Pancreas (tissue), 10 donors: ENCODE data around the gene STKLD1. TPM values are rescaled to one million over a fixed set of nuclear protein-coding genes. Genes with fewer than 3 reads are reported as not detected.
"Not testable (repeated sequence)": the region's sequence is repeated elsewhere in the genome, so short reads cannot be mapped to it uniquely, and the experiment has no call there.

ENCODE experiments used
- ATAC-seq, 4 donors: fragments of 200-7000 bp; cut with Tn5 transposase; one replicate each; pipeline versions ENCODE4 v1.8.0 to v1.9.1; 2020; ENCODE audit warnings: mild to moderate bottlenecking in 4 of 4, moderate library complexity in 4 of 4
- DNase-seq, 6 donors: peaks; one replicate each; pipeline ENCODE4 v3.0.0-alpha.2; 2020
- FAIRE-seq: peaks from 2 replicates; lab custom pipeline; 2012; peaks lifted over from hg19 to GRCh38; lab: Jason Lieb, UNC
- H3K27ac ChIP-seq, 4 donors: fragments of 200-600 bp; sonication (generic); 1 replicate in 3 of 4; 2 replicates in 1 of 4; pipeline versions ENCODE4 v1.5.0 to v1.8.0; 2020
- H3K27me3 ChIP-seq, 4 donors: fragments of 200-600 bp; one replicate each; pipeline ENCODE4 v1.8.0; 2021
- H3K36me3 ChIP-seq, 3 donors: fragments of 200-600 bp; sonication (generic) in 1 of 3; one replicate each; pipeline versions ENCODE4 v1.5.0 to v1.8.0; 2020 to 2021
- H3K4me1 ChIP-seq, 3 donors: fragments of 200-600 bp; one replicate each; pipeline ENCODE4 v1.8.0; 2021
- H3K4me3 ChIP-seq, 4 donors: fragments of 200-600 bp; sonication (generic) in 2 of 4; one replicate each; pipeline versions ENCODE4 v1.5.0 to v1.8.0; 2020 to 2021
- H3K9me3 ChIP-seq, 4 donors: fragments of 200-600 bp; one replicate each; pipeline ENCODE4 v1.8.0; 2021
- WGBS, 2 donors: extraction: QIAGEN DNeasy Blood & Tissue Kit; methylation state at CpG; one replicate each; pipeline ENCODE4 v1.1.7; 2013; 5-methylcytosine and 5-hydroxymethylcytosine counted together
- intact Hi-C, 3 donors: fragments of 100-400 bp; cut with DNase I; formaldehyde crosslinking; loops; one replicate each; pipeline versions ENCODE4 v1.11.1 to v1.14.2; 2022
- polyA plus RNA-seq, 2 donors: library from polyadenylated mRNA; stranded (reverse); fragments of 200-250 nt; gene quantifications; one replicate each; pipeline ENCODE4 v1.2.3, GENCODE V29; 2013
- total RNA-seq, 6 donors: library from RNA; stranded (reverse); fragmentation: NEBNext Ultra II Directional in 4 of 6; extraction: Animal tissue kit (Norgen Biotek cat#: 25700) in 4 of 6; gene quantifications; one replicate each; pipeline versions ENCODE4 v1.2.1 to v1.2.4, GENCODE V29; 2021 to 2023
- TF ChIP-seq, protein P1 (sequence below), 4 donors: fragments of 200-600 bp; sonication (generic) in 3 of 4; IDR thresholded peaks; one replicate each; pipeline versions ENCODE4 v1.5.0 to v1.8.0; 2021; ENCODE audit warnings: antibody characterized with exemption in 4 of 4
- donor health status: healthy with polysubstance abuse.
- donor health status: DM: no; HTN: no; CAD: no; lungs with moderate emphysema.
- donor health status: DM: no; HTN: no; CAD: no.
- donor health status: control.
- donor health status: control.
- donor health status: Bipolar disorder and iron deficiency.
- donor health status: DM: yes; HTN: yes; CAD: no.
- donor health status: DM: no; HTN: no; CAD: no.
- donor health status: DM: no; HTN: no; CAD: no.
- donor health status: DM: yes; HTN: yes; CAD: no.

STKLD1 gene
- total and polyA plus RNA-seq, 8 donors, result 0.31 to 3.1 (median 0.76) TPM

DNA sequence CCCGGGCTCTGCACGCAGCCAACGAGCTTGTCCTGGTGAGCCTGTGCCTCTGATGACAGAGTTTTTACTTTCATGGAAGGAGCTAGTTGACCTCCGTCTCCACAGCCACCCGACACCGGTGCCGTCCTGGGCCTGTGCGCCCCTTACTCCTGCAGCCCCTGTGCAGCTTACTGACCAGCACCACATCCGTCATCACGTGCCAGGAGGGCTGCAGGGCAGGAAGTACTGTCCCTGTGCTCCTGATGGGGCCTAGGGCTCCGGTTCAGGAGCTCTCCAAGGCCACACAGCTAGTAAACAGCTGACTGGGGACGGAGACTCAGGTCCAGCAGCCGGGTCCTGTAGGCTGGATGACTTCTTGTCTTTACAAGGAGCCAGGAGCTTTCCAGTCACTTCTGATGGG lies 10.2 kb downstream of the STKLD1 start:
- no peak overlapping the region for H3K4me3 ChIP-seq
- no peaks in the 10 kb centered on the region for H3K36me3 ChIP-seq

DNA sequence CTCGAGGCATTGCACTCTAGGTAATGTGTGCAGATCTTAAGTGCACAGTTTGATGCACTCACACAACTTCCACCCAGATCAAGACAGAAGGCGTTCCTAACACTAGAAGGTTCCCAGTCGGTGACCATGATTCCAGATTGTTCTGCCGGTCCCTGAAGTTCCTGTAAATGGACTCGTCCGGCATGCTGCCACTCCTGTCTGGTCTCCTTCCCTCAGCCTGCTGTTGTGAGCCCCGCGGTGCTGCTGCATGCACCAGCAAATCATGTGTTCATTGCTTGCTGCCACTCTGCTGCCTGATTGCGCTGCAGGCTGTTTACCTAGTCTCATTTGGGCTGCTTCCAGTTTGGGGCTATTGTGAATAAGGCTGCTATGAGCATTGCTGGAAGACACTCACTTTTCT lies 11.5 kb downstream of the STKLD1 start:
- Histone ChIP-seq H3K4me1 (no peaks in the 10 kb centered on the region), H3K27ac (no peak overlapping the region), H3K36me3 (no peaks in the 10 kb centered on the region), H3K9me3 (no peaks in the 10 kb centered on the region), H3K27me3 (no peaks in the 10 kb centered on the region), H3K4me3 (no peak overlapping the region)
- WGBS, 2 donors, result 72 to 77% methylated on average over 9 of the region's 9 CpGs
- FAIRE-seq (no peak), ATAC-seq (no peak), DNase-seq (no peak)
- TF ChIP-seq, protein P1, sequence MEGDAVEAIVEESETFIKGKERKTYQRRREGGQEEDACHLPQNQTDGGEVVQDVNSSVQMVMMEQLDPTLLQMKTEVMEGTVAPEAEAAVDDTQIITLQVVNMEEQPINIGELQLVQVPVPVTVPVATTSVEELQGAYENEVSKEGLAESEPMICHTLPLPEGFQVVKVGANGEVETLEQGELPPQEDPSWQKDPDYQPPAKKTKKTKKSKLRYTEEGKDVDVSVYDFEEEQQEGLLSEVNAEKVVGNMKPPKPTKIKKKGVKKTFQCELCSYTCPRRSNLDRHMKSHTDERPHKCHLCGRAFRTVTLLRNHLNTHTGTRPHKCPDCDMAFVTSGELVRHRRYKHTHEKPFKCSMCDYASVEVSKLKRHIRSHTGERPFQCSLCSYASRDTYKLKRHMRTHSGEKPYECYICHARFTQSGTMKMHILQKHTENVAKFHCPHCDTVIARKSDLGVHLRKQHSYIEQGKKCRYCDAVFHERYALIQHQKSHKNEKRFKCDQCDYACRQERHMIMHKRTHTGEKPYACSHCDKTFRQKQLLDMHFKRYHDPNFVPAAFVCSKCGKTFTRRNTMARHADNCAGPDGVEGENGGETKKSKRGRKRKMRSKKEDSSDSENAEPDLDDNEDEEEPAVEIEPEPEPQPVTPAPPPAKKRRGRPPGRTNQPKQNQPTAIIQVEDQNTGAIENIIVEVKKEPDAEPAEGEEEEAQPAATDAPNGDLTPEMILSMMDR (IDR thresholded peaks at IDR 0.05), result no peak
- intact Hi-C loops, result no loop called here

More for the DNA sequence above, 10.2 kb downstream of the STKLD1 start:
- 85 to 88% methylated on average over 13 of the region's 13 CpGs for WGBS, 2 donors
- FAIRE-seq (no peak), ATAC-seq (no peak), DNase-seq (peak in 1 of 6 donors; percentile 35)
- no peaks in the 10 kb centered on the region for H3K27me3 ChIP-seq
- intact Hi-C loops, result no loop called here
- TF ChIP-seq, protein P1 (IDR thresholded peaks at IDR 0.05), result no peak
- H3K9me3 ChIP-seq, result no peaks in the 10 kb centered on the region
- H3K4me1 ChIP-seq, result no peaks in the 10 kb centered on the region
- no peak overlapping the region for H3K27ac ChIP-seq

DNA sequence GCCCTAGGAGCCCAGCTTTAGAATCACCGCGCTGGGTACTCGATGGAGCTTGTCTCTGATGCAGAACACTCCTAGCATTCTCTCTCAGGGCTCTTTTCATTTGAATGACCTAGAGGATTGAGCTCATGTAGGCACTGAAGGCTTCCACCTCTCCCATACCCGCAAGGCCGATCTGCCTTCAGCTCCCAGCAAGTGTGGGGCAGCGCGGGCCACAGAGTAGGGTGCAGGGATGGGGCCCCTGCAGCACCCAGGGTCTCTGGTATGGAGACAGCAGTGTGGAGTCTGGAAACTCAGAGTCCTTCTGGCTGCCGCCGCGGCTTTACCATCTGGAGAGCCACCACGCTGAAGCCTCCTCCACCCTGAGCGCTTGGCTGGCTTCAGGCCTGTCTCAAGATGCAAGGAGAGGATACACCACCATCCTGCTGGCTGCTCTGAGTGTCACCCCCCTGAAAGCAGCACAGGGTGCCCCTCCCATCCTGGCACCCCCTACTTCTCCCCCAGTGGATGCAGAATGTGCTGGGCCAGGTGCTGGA lies 12.9 kb downstream of the STKLD1 start:
- ATAC-seq (no peak), FAIRE-seq (no peak), DNase-seq (no peak)
- 95 to 97% methylated on average over 12 of the region's 12 CpGs for WGBS, 2 donors
- Histone ChIP-seq H3K27ac (no peak overlapping the region), H3K4me3 (no peak overlapping the region), H3K9me3 (no peaks in the 10 kb centered on the region), H3K4me1 (no peaks in the 10 kb centered on the region), H3K36me3 (no peaks in the 10 kb centered on the region), H3K27me3 (no peaks in the 10 kb centered on the region)
- intact Hi-C loops, result no loop called here
- TF ChIP-seq, protein P1 (IDR thresholded peaks at IDR 0.05), result no peak

DNA sequence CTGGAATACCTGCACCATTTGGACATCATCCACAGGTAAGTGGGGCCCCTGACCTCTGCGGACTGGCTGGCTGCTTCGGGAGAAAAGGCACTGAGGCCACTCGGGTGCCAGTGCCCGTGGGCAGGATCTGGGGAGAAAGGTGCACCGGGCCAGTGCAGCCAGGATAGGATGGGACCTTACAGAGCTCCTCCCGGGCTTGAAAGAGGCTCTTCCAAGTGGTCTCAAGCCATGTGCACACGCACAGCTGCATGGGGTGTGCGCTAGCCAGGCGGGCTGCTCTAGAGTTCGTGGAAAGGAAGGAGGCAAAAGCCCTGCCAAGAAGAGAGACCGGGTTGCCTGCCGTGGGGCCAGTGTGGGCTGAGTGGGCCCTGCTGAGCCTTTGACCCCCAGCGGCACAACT lies 13.4 kb downstream of the STKLD1 start:
- Histone ChIP-seq H3K4me1 (no peaks in the 10 kb centered on the region), H3K4me3 (no peak overlapping the region), H3K36me3 (no peaks in the 10 kb centered on the region), H3K27me3 (no peaks in the 10 kb centered on the region), H3K27ac (no peak overlapping the region), H3K9me3 (no peaks in the 10 kb centered on the region)
- WGBS, 2 donors, result 79 to 84% methylated on average over 13 of the region's 13 CpGs
- ATAC-seq (no peak), FAIRE-seq (no peak), DNase-seq (no peak)
- TF ChIP-seq, protein P1 (IDR thresholded peaks at IDR 0.05), result no peak
- intact Hi-C loops, result no loop called here

DNA sequence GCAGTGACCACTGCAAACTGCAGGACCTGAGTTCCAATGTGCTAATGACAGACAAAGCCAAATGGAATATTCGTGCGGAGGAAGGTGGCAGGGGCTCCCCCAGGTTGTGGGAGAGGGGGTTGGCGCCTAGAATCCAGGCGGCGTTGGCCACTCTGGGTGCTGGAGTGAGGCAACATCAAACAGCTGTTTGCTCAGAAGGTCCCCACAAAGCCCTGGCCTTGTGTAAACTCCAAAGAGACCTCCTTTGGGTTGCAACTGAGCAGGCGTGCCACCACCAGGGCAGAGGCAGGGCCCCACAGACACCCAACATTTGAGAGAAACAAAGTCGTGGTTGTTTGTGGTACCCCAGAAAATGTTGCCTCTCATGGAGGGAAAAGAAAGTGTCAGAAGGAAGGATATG lies 14.5 kb downstream of the STKLD1 start:
- intact Hi-C loops, result no loop called here
- 64 to 67% methylated on average over 7 of the region's 7 CpGs for WGBS, 2 donors
- no peak for ATAC-seq
- FAIRE-seq, result no peak
- no peak for DNase-seq
- Histone ChIP-seq H3K4me3 (no peak overlapping the region), H3K36me3 (no peaks in the 10 kb centered on the region), H3K27me3 (no peaks in the 10 kb centered on the region), H3K9me3 (no peaks in the 10 kb centered on the region), H3K4me1 (no peaks in the 10 kb centered on the region), H3K27ac (no peak overlapping the region)
- TF ChIP-seq, protein P1 (IDR thresholded peaks at IDR 0.05), result no peak

DNA sequence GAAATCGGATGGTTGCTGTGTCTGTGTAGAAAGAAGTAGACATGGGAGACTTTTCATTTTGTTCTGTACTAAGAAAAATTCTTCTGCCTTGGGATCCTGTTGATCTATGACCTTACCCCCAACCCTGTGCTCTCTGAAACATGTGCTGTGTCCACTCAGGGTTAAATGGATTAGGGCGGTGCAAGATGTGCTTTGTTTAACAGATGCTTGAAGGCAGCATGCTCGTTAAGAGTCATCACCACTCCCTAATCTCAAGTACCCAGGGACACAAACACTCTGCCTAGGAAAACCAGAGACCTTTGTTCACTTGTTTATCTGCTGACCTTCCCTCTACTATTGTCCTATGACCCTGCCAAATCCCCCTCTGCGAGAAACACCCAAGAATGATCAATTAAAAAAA lies 15.3 kb downstream of the STKLD1 start:
- ATAC-seq, H3K36me3 ChIP-seq, H3K27me3 ChIP-seq, intact Hi-C loops, H3K9me3 ChIP-seq, H3K4me1 ChIP-seq, H3K27ac ChIP-seq, H3K4me3 ChIP-seq, DNase-seq, FAIRE-seq: not testable (repeated sequence)
- WGBS, 2 donors, result 22 to 53% methylated on average over 2 to 3 of the region's 4 CpGs

DNA sequence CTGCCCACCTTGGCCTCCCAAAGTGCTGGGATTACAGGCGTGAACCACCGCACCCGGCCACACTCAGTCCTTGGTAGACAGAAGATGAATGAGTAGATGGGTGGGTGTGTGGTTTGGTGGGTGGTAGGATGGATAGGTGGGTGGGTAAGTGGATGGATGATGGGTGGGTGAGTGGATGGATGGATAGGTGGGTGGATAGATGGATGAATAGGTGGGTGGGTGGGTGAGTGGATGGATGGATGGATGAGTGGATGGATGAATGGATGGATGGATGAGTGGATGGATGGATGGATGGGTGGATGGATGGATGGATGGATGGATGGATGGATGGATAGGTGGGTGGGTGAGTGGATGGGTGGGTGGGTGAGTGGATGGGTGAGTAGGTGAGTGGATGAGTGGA lies 16.1 kb downstream of the STKLD1 start:
- H3K9me3 ChIP-seq, ATAC-seq, H3K4me3 ChIP-seq, FAIRE-seq, H3K27ac ChIP-seq, H3K4me1 ChIP-seq, H3K36me3 ChIP-seq, H3K27me3 ChIP-seq, DNase-seq, intact Hi-C loops: not testable (repeated sequence)
- WGBS, 2 donors, result 85 to 91% methylated on average over 3 of the region's 3 CpGs
